GM18870 (cell line): ENCODE measurements around the gene KRTAP5-9.
"Not testable (repeated sequence)": the region's sequence is repeated elsewhere in the genome, so short reads cannot be mapped to it uniquely, and the experiment has no call there.

Experiments
- ATAC-seq: cut with Tn5 transposase; IDR thresholded peaks from one replicate; pipeline ENCODE4 v1.9.1; 2021; ENCODE audit warnings: moderate library complexity; ENCODE audit not compliant: unreplicated experiment

KRTAP5-9 gene

DNA sequence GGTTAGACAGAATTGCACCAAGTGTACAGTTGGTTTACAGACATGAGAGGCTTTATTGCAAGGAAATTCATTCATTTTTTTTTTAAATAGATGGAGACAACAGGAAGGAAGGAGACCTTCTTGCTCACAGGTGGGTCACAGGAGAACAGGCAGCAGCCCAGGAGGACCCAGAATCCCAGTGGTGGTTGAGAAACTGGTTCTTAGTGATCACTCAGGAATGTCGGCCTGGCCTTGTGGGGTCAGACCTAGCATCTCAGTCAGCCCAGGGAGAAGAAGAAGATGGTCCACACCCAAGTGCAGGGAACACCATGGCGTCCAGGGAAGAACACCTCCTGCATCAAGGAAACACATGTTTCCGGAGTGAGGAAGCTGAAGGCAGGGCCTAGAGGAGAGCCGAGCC is 33.6 kb downstream of the KRTAP5-9 start:
- no peak for ATAC-seq

DNA sequence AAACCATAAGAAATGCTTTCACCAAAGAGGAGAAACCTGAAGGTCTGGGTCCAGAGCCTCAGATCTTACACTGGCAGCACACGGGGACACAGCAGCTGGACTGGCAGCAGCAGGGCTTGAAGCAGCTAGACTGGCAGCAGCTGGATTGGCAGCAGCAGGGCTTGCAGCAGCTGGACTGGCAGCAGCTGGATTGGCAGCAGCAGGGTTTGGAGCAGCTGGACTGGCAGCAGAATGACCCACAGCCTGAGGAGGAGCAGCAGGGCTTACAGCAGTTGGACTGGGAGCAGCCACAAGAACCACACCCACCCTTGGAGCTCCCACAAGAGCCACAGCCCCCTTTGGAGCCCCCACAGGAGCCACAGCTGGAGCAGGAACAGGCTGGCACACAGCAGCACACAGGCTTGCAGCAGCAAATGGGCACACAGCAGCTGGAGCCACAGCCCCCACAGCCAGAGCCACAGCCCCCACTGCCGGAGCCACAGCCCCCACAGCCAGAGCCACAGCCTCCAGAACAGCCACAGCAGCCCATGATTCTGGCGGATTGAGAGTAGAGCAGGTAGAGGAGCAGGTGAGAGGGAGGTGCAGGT is 34.2 kb downstream of the KRTAP5-9 start, which contains the start of gene KRTAP5-11:
Gene KRTAP5-11 (minus strand): TSS at position 567 of the 587 bp plus-strand sequence. CDS start 38 bp downstream, at position 529.
- no peak for ATAC-seq

DNA sequence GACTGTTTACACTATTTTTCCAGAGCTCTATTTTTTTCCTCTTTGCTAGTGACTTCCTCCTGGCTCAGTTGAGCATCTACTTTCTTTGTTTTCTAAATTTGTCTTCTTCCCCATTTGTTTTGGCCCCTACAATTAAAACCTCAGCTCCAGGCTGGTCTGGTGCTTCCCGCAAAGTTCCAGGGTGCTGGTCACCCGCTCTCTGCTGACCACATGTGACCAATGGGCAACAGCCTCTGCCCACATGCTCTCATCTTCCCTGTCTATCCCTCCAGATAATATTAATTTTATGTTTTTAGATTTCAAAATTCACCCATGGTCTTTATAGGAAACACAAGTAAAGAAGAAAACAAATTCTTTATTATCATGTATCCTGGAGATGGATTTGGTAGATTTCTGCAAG is 34.7 kb downstream of the KRTAP5-9 start:
- not testable (repeated sequence) for ATAC-seq

DNA sequence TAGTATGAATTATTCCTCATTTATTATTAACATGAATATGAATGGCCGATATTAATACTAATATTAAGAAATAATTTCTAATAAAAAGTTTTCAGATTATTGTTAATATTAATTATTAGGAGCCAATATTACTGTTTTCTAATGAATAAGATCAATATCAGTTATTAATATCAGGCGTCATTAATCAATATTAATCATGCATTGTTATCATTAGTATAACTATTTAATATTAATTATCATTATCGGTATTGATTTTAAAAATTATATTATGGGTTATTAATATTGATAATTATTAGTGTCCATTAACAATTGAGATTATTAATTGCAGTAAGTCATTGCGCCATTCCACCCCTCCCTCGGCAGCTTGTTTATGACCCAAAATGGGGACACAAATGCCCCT is 37.5 kb downstream of the KRTAP5-9 start:
- not testable (repeated sequence) for ATAC-seq

DNA sequence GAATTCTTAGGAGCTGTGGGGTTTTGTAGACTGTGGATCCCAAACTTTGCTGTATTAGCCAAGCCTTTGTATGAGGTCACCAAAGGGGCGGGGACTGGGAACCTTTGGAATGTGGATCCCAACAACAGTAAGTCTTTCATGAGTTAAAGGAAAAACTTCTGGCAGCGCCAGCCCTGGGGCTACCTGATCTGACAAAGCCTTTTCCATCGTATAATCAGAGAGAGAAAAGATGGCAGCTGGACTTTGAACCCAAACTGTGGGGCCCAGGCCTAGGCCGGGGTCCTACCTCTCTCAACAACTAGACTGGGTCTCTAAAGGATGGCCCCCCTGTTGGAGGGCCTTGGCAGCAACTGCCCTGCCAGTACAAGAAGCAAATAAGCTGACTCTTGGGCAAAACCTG is 40.1 kb downstream of the KRTAP5-9 start:
- not testable (repeated sequence) for ATAC-seq

DNA sequence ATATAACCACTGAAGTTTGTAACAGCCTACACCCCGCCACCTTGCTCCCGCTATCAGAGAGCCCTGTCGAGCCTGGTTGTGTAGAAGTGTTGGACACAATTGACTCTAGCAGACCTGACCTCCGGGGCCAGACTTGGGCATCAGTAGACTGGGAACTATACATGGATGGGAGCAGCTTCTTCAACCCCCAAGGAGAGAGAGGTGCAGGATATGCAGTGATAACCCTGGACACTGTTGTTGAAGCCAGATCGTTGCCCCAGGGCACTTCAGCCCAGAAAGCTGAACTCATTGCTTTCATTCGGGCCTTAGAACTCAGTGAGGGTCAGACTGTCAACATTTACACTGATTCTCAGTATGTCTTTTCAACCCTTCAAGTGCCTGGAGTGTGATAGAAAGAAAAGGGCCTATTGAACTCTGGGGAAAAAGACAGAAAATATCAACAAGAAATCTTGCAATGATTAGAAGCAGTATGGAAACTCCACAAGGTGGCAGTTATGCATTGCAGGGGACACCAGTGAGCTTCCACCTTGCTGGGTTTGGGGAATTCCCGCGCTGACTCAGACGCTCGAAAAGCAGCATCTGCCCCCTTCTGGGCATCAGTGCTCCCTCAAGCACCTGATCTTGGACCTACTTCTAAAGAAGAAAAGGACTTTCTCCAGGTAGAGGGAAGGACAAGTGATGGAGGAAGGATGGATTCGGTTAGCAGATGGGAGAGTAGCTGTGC is 40.8 kb downstream of the KRTAP5-9 start:
- not testable (repeated sequence) for ATAC-seq

DNA sequence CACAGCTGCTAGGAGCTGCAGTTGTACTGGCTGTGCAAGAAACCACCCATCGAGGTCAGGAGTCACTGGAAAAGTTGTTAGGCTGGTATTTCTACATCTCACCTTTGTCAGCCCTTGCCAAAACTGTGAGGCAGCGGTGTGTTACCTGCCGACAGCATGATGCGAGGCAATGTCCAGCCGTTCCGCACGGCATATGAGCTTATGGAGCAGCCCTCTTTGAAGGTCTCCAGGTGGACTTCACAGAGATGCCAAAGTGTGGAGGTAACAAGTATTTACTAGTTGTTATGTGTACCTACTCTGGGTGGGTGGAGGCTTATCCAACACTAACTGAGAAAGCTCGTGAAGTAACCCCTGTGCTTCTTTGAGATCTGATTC is 41.3 kb downstream of the KRTAP5-9 start:
- ATAC-seq, result not testable (repeated sequence)
